Lower leg skin (tissue), 4 donors: ENCODE measurements around the gene IL2RG. TPM values are rescaled to one million over a fixed set of nuclear protein-coding genes. Genes with fewer than 3 reads are reported as not detected.

Source experiments
- DNase-seq, 2 donors: peaks; one replicate each; pipeline ENCODE4 v3.0.0-alpha.2; 2019; ENCODE audit warnings: low spot score in 2 of 2
- H3K4me3 ChIP-seq: fragments of 200-600 bp; sonication (generic); 2 replicates; pipeline ENCODE4 v1.5.1; 2017; ENCODE audit warnings: mild to moderate bottlenecking, low read depth; ENCODE audit not compliant: poor library complexity, severe bottlenecking
- CTCF ChIP-seq, 3 donors: fragments of 450-650 bp; IDR thresholded peaks; one replicate each; pipeline ENCODE4 v1.5.1; 2016; ENCODE audit warnings: antibody characterized with exemption in 3 of 3, mild to moderate bottlenecking in 3 of 3, moderate library complexity in 2 of 3
- POLR2A ChIP-seq, 2 donors: fragments of 450-650 bp; IDR thresholded peaks; one replicate each; pipeline ENCODE4 v1.6.1; 2016 to 2017; ENCODE audit warnings: antibody characterized with exemption in 2 of 2, mild to moderate bottlenecking in 1 of 2, moderate library complexity in 1 of 2
- WGBS, 2 donors: methylation state at CpG; one replicate each; pipeline ENCODE4 v1.1.5; 2018; 5-methylcytosine and 5-hydroxymethylcytosine counted together
- intact Hi-C: fragments of 100-400 bp; cut with DNase I; formaldehyde crosslinking; loops from one replicate; pipeline ENCODE4 v1.15.0; 2023; ENCODE audit warnings: low total_unique reads
- total RNA-seq, 4 donors: library from RNA; depleted of rRNA; stranded (reverse); fragments of >200 nt; gene quantifications; one replicate each; pipeline ENCODE4 v1.1.0, GENCODE V29; 2016

The IL2RG gene
- total RNA-seq, 4 donors from 2014 or later, result 7.0 to 19.8 (median 10.6) TPM

GRCh38 chrX:71067089-71067488 lies 44.3 kb downstream of the IL2RG start:
- intact Hi-C loops, result no loop called here
- 6 to 44% methylated on average over 2 of the region's 2 CpGs for WGBS, 2 donors
- DNase-seq, result no peak
- H3K4me3 ChIP-seq, result peak overlapping the region; percentile 56
- TF ChIP-seq POLR2A (IDR thresholded peaks at IDR 0.05) (no peak), CTCF (IDR thresholded peaks at IDR 0.05) (no peak)

GRCh38 chrX:71060127-71060526 lies 51.2 kb downstream of the IL2RG start:
- TF ChIP-seq POLR2A (IDR thresholded peaks at IDR 0.05), result no peak
- H3K4me3 ChIP-seq, result no peak overlapping the region
- intact Hi-C loops, result no loop called here
- DNase-seq, result no peak

GRCh38 chrX:71057848-71058530 lies 53.4 kb downstream of the IL2RG start:
- DNase-seq, result no peak
- no peak for TF ChIP-seq CTCF (IDR thresholded peaks at IDR 0.05)
- TF ChIP-seq POLR2A (IDR thresholded peaks at IDR 0.05), result no peak
- 58 to 62% methylated on average over 3 of the region's 3 CpGs for whole genome bisulfite sequencing, 2 donors
- H3K4me3 ChIP-seq, result no peak overlapping the region
- intact Hi-C loops, result no loop called here

Other genes starting within 250 kb of the IL2RG start
- gene TEX11, start 202.9 kb downstream of the IL2RG start, total RNA-seq, result not detected
- not detected for gene SLC7A3, start 180.5 kb downstream of the IL2RG start, total RNA-seq
- gene SNX12, start 43.2 kb downstream of the IL2RG start, total RNA-seq, result 100 to 1,000 TPM in 1 of 4 donors, 10 to 100 TPM in 3; 55.0 to 102 (median 70.4) TPM
- 10 to 100 TPM; 17.7 to 29.9 (median 23.3) TPM for gene FOXO4, start 15.7 kb downstream of the IL2RG start, total RNA-seq
- 1 to 10 TPM in 1 of 4 donors, not detected in 3; 1.9 TPM for gene CXorf65, start 4.8 kb downstream of the IL2RG start, total RNA-seq
- 10 to 100 TPM; 27.3 to 42.9 (median 31.7) TPM for gene MED12, start 7.0 kb upstream of the IL2RG start, total RNA-seq
- gene NLGN3, start 33.3 kb upstream of the IL2RG start, total RNA-seq, result under 1 TPM; 0.21 to 0.52 (median 0.43) TPM
- gene GJB1, start 111.6 kb upstream of the IL2RG start, total RNA-seq, result 1 to 10 TPM in 2 of 4 donors, under 1 TPM in 2; 0.19 to 2.4 (median 1.5) TPM
- 10 to 100 TPM; 12.4 to 17.5 (median 15.0) TPM for gene ZMYM3, start 142.6 kb upstream of the IL2RG start, total RNA-seq
- 100 to 1,000 TPM; 166 to 216 (median 191) TPM for gene NONO, start 172.1 kb upstream of the IL2RG start, total RNA-seq
- 1 to 10 TPM in 1 of 4 donors, under 1 TPM in 2, not detected in 1; 0.16 to 1.9 (median 0.21) TPM for gene ITGB1BP2, start 190.2 kb upstream of the IL2RG start, total RNA-seq